ENCODE measurements around the gene CPED1.

GRCh38 chr7:121084256-121084655, 95.7 kb downstream of the CPED1 start:
- TF ChIP-seq CTCF (IDR thresholded peaks at IDR 0.05) (no peak), TCF7L2 (IDR thresholded peaks at IDR 0.05; ENCODE audit: low read depth, low read length) (no peak), REST (IDR thresholded peaks at IDR 0.05; ENCODE audit: insufficient read depth in 1 of 2, low read depth in 2 of 2, low read length in 1 of 2) (no peak), POLR2AphosphoS5 (IDR thresholded peaks at IDR 0.05; ENCODE audit: low read depth, low read length) (no peak)
